ENCODE data around the gene ABCA4.
"Not testable (repeated sequence)": the region's sequence is repeated elsewhere in the genome, so short reads cannot be mapped to it uniquely, and the experiment has no call there.

ABCA4 gene

GRCh38 chr1:93969887-93970286 is 151.1 kb downstream of the ABCA4 start:
- FAIRE-seq: no peak

- FAIRE-seq: peak; percentile 28
These were observed 151.6 kb downstream of the ABCA4 start for GRCh38 chr1:93969371-93969770.

GRCh38 chr1:93967306-93967705 is 153.6 kb downstream of the ABCA4 start:
- no peak for FAIRE-seq

GRCh38 chr1:93965888-93966287 is 155.1 kb downstream of the ABCA4 start:
- FAIRE-seq: no peak

- FAIRE-seq: no peak
These were observed 155.7 kb downstream of the ABCA4 start for GRCh38 chr1:93965256-93965655.

- FAIRE-seq: no peak
These were observed 156.2 kb downstream of the ABCA4 start for GRCh38 chr1:93964777-93965200.

- FAIRE-seq: no peak
These were observed 156.7 kb downstream of the ABCA4 start for GRCh38 chr1:93964096-93964776.

GRCh38 chr1:93963585-93963984 is 157.4 kb downstream of the ABCA4 start:
- FAIRE-seq: no peak

GRCh38 chr1:93961906-93962305 is 159.0 kb downstream of the ABCA4 start:
- FAIRE-seq: no peak

- FAIRE-seq: no peak
These were observed 159.5 kb downstream of the ABCA4 start for GRCh38 chr1:93961443-93961842.

GRCh38 chr1:93960641-93961147 is 160.3 kb downstream of the ABCA4 start:
- FAIRE-seq: no peak

GRCh38 chr1:93959413-93959812 is 161.5 kb downstream of the ABCA4 start:
- FAIRE-seq: no peak

GRCh38 chr1:93958726-93959100 is 162.2 kb downstream of the ABCA4 start:
- FAIRE-seq: no peak

- no peak for FAIRE-seq
These were observed 162.8 kb downstream of the ABCA4 start for GRCh38 chr1:93958032-93958725.

GRCh38 chr1:93955765-93956164 is 165.2 kb downstream of the ABCA4 start:
- FAIRE-seq: no peak

- not testable (repeated sequence) for FAIRE-seq
These were observed 173.8 kb downstream of the ABCA4 start for GRCh38 chr1:93947002-93947686.

Measured in G401.6 (cell line).